Measurements from ENCODE around the gene PTPRE.

Gene PTPRE

DNA sequence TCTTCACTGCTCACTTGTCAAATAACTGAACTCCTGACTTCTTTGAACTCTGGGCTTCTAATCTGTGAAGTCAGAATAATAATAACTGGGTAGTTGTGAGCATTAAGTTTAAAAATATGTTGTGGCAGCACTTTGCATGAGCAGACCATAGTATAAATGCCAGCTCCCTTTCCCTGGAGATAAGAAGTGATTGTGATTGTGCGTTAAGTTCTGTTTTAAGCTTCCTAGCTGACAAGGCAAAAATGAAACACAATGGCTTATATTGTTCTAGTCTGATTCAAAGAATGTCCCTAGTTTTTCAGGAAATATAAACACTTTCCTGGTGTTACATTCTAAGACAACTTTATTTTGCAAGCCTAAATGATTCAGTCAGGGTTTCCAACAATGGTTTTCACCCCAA lies 61.8 kb downstream of the PTPRE start:
- Histone ChIP-seq H3K9me3 (ENCODE audit: insufficient read depth, low read depth, low read length) (no peaks in the 10 kb centered on the region), H3K36me3 (ENCODE audit: insufficient read depth, low read length) (no peaks in the 10 kb centered on the region), H3K4me3 (ENCODE audit: low read length, poor library complexity, severe bottlenecking) (no peak overlapping the region), H3K9ac (ENCODE audit: low read depth, low read length, poor library complexity, severe bottlenecking) (no peak overlapping the region), H3K9me2 (replicated peaks; ENCODE audit: low read depth, low read length) (no peaks in the 10 kb centered on the region), H2AFZ (ENCODE audit: low read length) (no peak overlapping the region), H3K79me2 (ENCODE audit: insufficient read depth, low read length) (no peaks in the 10 kb centered on the region), H4K20me1 (ENCODE audit: insufficient read depth, low read length, poor library complexity, severe bottlenecking) (no peaks in the 10 kb centered on the region), H3F3A (ENCODE audit: low read depth) (no peaks in the 10 kb centered on the region), H3K4me2 (ENCODE audit: low read depth, low read length, poor library complexity, severe bottlenecking) (no peak overlapping the region), H3K27me3 (ENCODE audit: insufficient read depth, low read length, poor library complexity, severe bottlenecking) (no peaks in the 10 kb centered on the region), H3K4me1 (ENCODE audit: insufficient read depth, low read length, poor library complexity, severe bottlenecking) (no peaks in the 10 kb centered on the region)
- no peak for TF ChIP-seq EZH2phosphoT487 (IDR thresholded peaks at IDR 0.05; ENCODE audit: borderline replicate concordance)
- TF ChIP-seq, protein P1, sequence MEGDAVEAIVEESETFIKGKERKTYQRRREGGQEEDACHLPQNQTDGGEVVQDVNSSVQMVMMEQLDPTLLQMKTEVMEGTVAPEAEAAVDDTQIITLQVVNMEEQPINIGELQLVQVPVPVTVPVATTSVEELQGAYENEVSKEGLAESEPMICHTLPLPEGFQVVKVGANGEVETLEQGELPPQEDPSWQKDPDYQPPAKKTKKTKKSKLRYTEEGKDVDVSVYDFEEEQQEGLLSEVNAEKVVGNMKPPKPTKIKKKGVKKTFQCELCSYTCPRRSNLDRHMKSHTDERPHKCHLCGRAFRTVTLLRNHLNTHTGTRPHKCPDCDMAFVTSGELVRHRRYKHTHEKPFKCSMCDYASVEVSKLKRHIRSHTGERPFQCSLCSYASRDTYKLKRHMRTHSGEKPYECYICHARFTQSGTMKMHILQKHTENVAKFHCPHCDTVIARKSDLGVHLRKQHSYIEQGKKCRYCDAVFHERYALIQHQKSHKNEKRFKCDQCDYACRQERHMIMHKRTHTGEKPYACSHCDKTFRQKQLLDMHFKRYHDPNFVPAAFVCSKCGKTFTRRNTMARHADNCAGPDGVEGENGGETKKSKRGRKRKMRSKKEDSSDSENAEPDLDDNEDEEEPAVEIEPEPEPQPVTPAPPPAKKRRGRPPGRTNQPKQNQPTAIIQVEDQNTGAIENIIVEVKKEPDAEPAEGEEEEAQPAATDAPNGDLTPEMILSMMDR (conservative IDR thresholded peaks at IDR 0.05; ENCODE audit: low read length): no peak

GRCh38 chr10:127971101-127971946 lies 64.4 kb downstream of the PTPRE start:
- Histone ChIP-seq H3K4me3 (ENCODE audit: low read length, poor library complexity, severe bottlenecking) (no peak overlapping the region), H3K9ac (ENCODE audit: low read depth, low read length, poor library complexity, severe bottlenecking) (no peak overlapping the region), H3K27me3 (ENCODE audit: insufficient read depth, low read length, poor library complexity, severe bottlenecking) (no peaks in the 10 kb centered on the region), H3K4me1 (ENCODE audit: insufficient read depth, low read length, poor library complexity, severe bottlenecking) (no peaks in the 10 kb centered on the region), H3F3A (ENCODE audit: low read depth) (no peaks in the 10 kb centered on the region), H2AFZ (ENCODE audit: low read length) (no peak overlapping the region), H3K36me3 (ENCODE audit: insufficient read depth, low read length) (no peaks in the 10 kb centered on the region), H4K20me1 (ENCODE audit: insufficient read depth, low read length, poor library complexity, severe bottlenecking) (no peaks in the 10 kb centered on the region), H3K9me3 (ENCODE audit: insufficient read depth, low read depth, low read length) (no peaks in the 10 kb centered on the region), H3K9me2 (replicated peaks; ENCODE audit: low read depth, low read length) (no peaks in the 10 kb centered on the region), H3K79me2 (ENCODE audit: insufficient read depth, low read length) (no peaks in the 10 kb centered on the region), H3K4me2 (ENCODE audit: low read depth, low read length, poor library complexity, severe bottlenecking) (no peak overlapping the region)
- TF ChIP-seq EZH2phosphoT487 (IDR thresholded peaks at IDR 0.05; ENCODE audit: borderline replicate concordance): no peak
- TF ChIP-seq, protein P1 (conservative IDR thresholded peaks at IDR 0.05; ENCODE audit: low read length): no peak

DNA sequence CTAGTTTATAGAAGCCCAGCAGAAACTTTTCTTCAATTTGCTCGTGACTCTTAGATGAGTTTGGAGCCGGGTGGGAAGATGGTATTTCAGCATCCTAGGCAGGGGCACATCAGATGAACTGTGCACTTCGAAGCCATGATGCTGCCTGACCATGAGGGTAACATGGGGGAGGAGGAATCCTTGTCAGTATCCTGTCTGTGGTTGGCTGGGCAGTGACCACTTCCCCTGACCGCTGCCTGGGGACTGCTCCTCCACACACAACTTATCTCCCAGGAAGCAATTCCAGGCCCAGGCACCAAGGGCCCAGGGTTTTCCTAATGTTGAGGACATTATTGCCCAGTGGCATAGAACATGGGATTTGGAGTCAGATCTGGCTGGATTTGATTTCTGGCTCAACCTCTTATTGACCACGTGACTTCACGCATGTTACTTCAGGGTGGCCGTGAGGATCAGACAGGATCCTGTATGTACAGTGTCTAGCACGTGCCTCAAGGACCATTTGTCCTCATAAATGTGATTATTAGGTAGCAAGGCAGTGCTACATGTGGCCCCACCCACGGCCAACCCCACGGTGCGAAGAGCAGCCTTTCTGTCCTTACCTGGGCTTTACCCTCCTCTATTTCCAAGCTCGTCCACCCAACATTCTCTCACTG lies 65.2 kb downstream of the PTPRE start:
- Histone ChIP-seq H3K9me3 (ENCODE audit: insufficient read depth, low read depth, low read length) (no peaks in the 10 kb centered on the region), H3K36me3 (ENCODE audit: insufficient read depth, low read length) (no peaks in the 10 kb centered on the region), H3F3A (ENCODE audit: low read depth) (no peaks in the 10 kb centered on the region), H2AFZ (ENCODE audit: low read length) (no peak overlapping the region), H3K4me2 (ENCODE audit: low read depth, low read length, poor library complexity, severe bottlenecking) (no peak overlapping the region), H4K20me1 (ENCODE audit: insufficient read depth, low read length, poor library complexity, severe bottlenecking) (no peaks in the 10 kb centered on the region), H3K79me2 (ENCODE audit: insufficient read depth, low read length) (no peaks in the 10 kb centered on the region), H3K4me1 (ENCODE audit: insufficient read depth, low read length, poor library complexity, severe bottlenecking) (no peaks in the 10 kb centered on the region), H3K27me3 (ENCODE audit: insufficient read depth, low read length, poor library complexity, severe bottlenecking) (no peaks in the 10 kb centered on the region), H3K9me2 (replicated peaks; ENCODE audit: low read depth, low read length) (no peaks in the 10 kb centered on the region), H3K9ac (ENCODE audit: low read depth, low read length, poor library complexity, severe bottlenecking) (no peak overlapping the region), H3K4me3 (ENCODE audit: low read length, poor library complexity, severe bottlenecking) (no peak overlapping the region)
- TF ChIP-seq EZH2phosphoT487 (IDR thresholded peaks at IDR 0.05; ENCODE audit: borderline replicate concordance): no peak
- TF ChIP-seq, protein P1 (conservative IDR thresholded peaks at IDR 0.05; ENCODE audit: low read length): no peak

All from Loucy (cell line).